Medulla oblongata (tissue), 1 donor: ENCODE measurements around the gene MX1.

Experiments
- DNase-seq: peaks from one replicate; pipeline ENCODE4 v3.0.0-alpha.2; 2015; ENCODE audit errors: extremely low spot score

The MX1 gene

DNA sequence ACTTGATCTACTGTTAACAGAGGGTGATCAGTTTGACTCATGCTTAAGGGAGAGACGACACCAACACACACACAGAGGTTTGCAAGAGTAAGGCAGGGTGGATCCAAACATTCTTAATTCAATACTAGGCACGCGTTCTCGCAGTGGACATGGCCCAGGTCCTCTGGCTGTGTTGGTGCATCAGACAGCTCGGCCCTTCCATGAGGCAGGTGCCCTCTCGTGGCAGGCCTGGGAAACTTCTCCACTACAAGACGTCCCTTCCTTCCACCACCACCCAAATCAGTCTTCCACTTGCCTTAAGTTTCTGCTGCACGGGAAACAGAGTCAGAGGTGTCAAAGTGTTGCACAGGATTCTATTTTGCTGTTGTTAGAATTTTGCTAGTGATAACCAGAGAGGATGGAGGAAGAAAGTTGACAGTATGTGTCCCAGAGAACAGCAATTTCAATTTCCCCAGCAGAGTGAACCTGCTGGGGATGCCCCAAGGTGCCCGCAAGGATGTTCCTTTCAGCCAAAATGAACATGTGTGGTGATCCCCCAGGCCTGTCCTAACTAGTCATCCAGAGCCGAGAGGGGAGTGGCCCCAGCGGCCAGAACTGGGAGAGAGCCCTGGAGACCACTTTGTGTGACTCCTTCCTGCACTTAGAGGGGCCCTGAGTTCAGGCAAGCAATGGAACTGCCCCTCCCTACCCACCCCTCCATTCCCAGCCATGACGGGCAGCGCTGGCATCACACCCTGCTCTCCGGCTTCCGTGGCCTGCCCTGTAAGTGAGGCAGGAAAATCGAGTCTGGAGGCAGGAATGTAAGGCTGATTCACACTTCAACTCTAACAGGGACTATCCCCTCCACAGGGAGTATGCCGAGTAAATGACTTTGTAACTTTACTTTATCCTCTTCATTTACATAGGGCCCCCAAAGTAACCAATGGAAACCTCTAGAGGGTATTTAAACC lies 34.8 kb downstream of the MX1 start:
- peak; percentile 77 for DNase-seq

DNA sequence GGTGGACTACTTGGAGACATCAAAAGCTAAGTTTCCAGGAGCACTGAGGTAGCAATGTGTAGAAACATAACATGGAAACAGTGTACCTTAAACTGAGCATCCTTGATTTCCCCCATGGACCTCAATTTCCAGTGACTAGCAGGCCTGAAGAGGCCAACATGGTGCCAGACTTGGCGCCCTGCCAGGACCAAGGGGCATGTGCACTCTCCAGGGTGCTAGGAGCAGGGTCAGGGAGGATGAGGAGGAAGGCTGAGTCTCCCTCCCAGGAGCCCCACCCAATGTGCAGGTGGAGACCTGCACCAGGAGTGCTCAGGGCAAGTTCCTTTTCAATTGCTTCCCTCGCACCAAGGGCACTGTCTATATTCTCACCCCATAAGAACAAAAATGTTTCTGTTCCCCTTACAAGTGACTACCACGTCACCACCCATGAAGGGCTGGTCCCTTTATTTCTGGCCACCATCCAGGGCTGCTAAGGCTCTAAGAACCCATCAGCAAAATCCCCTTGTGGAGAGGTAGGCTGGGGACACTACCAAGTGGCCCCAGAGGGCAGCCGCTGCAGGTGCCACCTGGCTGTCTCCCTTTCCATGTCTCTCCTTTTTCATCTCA lies 39.2 kb downstream of the MX1 start:
- no peak for DNase-seq

DNA sequence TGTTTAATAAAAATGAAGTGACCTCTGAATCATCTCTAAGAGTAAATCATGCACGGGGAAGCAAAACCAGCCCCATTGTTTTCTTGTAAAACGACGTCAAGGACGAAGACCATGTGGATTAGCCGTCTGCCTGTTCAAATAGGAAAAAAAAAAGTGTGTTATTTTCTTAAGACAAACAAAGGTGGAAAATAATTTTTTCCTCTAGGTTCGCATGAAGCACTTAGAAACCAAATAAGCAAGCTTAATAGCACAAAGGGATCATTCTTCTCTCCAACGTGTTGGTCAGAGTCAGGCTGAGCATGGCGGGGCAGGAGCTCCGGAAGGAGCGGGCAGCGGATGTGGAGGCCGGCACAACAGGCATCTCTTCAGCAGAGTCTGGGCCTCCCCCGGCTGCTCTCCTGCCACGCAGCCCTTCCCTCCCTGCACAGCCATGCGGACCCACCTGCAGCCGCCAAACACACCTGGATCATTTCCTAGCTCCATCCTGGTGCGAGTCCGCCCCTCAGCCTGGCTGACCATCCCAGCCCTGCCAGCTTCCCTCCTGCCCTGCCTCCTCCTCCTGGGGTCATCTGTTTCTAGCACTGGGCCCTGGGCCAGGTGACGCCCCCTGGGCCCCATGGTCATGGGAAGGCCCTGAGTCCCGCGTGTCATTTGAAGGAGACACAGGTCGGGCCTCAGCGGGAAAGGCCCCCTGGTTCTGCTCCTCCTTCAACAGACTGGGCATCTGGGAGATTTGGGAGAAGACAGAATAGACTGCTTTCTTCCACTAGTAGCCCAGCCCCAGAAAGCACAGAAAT lies 40.2 kb downstream of the MX1 start:
- DNase-seq, result peak; percentile 17

DNA sequence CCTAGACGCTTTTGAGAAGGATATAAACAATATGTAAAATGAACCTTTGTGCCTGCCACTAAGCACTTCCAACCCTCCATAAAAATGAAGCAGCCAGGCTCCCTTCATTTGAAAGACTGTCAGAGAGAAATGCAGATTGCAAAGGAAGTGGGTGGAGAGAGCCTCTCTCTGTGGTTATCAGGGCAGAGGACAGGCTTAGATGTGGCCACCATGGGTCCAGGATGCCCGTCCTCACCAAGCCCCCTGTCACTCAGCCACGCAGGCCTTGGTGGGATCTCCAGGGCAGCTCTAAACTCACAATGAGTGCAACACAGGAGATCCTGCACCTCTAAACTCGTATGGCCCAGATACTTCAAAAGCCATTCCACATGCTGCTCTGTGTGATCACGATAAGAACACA lies 44.0 kb downstream of the MX1 start:
- DNase-seq, result no peak

DNA sequence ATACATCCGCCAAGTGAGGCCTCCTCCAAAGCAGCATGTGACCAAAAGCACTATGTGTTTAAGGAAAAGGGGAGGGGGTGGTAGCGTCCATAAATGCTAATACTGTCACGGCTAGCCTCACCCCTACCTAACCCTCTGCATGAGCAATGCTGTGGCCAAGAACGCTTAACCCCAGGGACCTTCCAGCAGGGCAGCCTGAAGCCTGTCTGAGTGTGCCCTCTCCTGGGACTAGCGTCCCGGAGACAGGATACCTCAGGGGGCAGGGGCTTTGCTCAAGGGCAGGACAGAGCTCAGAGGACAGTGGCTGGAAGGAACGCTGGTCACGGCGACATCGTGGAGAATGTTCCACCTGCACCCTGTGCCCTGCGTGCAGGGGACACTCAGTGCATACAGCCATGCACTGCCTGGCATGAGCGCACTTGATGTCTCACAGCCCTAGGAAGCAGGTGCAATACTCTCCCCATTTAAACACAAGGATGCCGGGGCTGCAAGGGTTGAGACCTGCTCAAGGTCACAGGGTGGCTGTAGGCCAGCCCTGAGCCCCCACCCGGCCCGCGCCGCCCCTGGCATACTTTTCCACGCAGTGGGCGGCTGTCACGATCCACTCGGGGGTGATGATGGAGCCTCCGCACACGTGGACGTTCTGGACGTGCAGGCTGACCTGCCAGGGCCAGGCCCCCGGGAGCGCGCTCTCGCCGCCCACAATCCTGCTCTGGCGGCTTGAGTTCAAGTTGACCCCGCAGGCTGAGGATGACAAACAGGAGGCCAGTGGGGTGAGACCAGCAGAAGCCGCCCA lies 46.9 kb downstream of the MX1 start:
- DNase-seq, result no peak

DNA sequence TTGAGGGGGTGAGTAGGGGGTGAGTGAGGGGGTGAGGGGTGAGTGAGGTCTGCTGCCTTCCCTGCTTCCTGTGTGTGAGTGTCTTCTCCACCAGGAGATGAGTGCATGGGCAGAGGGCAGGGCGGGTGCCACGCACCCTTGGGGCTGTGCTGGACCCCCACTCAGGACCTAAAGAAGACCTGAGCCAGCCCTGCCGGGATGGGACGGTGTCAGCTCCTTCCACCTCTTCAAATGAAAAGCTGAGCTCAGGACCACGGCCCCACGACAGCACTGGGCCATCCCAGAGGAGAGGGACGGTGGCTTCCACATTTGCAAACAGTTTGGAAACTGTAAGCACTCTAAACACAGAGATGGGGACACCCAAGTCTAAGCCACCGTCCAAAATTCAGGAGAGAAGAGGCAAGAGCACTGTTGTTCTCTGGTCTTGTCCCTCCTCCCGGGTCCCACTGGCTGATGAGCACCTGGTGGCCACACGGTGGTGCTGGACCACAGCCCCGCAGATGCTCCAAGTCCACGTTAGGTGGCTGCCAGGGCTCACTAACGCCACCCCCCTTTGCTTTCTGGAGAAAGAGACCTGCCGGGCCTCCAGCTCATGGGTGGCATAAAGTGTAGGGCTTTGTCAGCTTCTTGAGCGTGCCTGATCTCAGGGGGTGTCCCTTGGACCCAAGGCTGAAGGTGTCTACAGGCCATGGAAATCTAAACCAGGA lies 49.8 kb downstream of the MX1 start:
- DNase-seq, result no peak

DNA sequence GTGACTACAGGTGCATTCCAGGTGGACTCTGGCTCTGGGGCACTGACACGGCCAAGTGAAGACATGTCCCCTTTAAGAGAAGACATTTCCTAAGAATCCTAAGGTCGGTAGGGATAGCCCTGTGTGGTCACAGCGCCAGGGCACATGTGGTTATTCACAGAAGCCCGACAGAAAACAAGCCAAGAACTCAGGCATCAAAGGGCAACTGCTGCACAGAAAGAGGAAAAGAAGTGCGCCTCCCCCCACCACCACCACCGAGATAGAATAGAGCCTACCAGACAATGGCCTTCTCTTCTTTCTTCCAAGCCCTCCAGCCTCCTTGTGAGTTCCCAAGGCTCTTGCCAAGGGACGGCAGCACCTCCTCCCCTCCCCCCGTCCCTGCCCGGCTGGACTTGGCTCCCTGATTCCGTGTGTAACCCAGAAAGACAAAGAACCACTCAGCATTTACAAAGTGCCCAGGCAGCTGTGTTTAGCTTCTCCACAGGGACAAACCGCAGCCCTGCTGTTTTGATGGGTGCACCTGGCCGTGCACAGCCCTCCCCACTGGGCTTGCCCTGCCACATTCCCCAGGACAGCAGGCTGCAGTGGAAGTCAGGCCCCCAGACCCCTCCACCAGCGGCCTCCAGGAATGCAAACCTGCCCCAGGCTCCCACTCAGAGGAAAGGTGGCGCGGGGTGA lies 51.7 kb downstream of the MX1 start:
- DNase-seq, result peak; percentile 72

DNA sequence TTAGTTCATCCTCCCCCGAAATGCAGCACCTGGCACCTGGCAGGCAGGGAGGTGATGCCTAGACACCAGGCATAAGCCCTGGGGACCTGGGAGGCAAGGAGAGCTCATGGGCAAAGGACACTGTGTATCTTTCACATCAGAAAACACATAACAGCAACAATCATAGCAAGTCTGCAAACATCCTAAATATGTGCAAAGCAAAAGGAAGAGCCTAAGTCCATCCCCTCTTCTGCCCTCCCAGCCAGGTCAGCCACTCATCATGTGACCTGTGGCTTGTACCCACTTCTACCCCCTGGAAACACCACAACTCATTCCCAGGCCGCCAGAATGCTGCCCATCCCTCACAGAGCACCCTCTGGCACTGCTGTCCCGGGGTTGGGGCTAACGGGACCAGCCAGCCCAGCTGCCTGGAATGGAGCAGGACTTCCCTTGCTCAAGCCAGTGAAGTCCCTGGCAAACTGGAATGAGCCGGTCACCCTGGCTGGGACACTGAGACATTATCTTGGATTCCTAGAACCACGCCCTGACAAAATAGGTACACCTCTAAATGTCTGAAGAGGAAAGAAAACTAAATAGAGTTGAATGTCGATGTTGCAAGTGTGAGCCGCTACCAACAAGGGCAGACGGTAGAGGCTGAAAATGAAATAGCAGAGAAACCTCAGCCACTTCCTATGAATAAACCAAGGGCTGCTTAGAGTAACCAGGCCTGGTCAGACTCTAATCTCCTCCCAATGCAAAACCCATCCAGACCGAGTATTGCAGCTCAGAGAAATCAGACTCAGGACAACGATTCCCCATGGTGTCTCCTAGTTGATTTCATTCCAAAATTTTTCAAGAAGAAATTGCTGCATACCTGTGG lies 52.5 kb downstream of the MX1 start:
- no peak for DNase-seq

DNA sequence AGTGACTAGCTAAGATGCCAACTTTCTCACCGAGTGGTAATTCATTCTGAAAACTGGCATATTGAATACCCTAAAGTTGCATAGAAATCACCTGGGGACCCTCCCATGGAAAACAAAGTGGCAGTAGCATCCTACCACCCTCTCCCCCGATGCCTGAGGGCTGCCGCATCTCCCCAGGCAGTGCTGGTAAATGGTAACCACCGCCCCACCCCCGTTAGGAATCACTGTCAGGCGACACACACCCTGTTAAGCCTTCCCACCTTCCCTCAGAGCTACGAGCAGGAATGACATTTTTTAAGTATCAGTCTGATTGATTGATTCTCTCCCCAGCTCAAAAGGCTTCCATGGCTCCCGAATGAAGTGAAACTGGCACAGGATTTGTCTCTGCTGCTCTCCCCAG lies 53.6 kb downstream of the MX1 start:
- no peak for DNase-seq

DNA sequence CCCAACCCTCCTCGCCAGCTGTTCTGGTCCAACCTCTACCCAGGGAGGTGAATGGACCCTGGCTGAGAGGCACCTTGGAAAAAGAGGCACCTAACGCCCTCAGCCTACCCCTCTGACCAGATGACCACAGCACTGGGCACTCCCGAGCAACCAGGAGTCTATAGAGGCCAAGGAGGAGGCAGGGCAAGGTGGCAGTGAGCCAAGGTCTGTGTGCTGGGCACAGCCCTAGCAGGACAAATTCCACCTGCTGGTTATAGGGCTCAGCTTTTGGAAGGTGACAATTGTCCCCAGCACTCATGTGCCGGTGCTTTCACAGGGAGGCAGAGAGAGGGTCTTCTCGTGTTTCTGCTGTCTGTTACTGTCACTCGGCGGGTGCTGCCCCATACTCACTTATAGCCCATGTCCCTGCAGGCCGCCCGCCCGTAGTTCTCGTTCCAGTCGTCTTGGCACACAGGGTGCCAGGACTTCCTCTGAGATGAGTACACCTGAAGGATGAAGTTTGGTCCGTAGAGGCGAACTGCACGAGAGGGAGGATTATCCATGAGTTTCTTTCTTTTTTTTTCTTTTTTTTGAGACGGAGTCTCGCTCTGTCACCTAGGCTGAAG lies 54.1 kb downstream of the MX1 start:
- no peak for DNase-seq

DNA sequence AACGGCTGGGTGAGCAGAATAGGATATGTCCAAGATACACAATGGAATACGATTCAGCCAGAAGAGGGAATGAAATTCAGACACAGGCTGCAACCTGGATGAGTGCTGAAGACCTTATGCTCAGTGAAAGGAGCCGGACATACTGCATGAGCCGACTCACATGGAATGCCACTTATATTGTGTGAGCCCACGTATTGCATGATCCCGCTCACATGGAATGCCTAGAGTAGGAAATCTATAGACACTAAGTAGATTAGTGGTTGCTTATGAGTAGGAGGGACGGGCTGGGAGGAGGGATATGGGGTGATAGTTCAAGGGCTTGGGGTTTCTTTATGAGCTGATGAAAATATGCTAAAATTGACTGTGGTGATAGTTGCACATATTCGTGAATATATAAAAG lies 55.2 kb downstream of the MX1 start:
- no peak for DNase-seq

DNA sequence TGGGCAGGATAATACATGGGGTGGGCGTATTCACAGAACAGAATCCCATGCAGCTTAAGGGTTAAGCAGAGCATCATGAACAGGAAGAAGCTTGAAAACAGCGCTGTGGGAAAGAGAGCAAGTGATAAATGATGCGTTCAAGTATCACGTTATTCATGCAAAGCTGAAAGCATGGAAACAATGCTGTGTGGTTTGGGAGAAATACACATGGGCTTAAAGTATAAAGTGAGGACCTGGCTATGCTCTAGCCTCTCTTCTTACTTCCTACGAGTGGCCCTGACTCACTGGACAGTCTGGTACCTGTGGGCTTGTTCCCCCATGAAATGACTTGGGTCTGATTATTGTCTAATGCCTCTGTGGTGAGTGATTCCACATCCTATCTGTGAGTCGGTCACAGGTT lies 56.3 kb downstream of the MX1 start:
- no peak for DNase-seq

DNA sequence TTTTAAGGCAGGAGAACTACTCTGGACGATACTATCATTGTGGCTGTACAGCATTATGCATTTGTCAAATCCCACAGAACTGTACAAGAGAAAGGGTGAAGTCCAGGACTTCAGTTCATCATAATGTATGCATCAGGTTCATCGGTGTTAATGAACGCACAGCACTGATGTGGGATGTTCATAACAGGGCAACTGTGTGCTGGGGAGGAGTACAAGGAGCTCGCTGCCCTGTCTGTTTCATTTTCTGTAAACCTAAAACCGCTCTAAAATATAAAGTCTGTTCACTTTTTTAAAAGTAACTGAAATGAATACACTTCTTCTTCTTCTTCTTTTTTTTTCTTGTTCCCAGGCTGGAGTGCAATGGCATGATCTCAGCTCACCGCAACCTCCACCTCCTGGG lies 56.9 kb downstream of the MX1 start:
- DNase-seq, result no peak

DNA sequence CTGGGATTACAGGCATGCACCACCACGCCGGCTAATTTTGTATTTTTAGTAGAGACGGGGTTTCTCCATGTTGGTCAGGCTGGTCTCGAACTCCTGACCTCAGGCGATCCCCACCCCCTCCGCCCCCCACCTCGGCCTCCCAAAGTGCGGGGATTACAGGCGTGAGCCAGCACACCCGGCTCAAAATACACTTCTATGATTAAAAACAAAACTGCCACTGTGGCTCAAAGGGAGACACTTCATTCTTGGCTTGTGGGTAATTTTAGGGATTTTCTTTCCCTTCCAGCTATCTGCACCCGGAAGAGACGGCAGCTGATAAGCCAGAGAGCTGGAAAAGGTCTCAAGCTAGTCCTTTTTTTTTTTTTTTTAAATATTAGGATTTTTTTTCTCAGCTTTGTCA lies 57.4 kb downstream of the MX1 start:
- DNase-seq, result no peak

DNA sequence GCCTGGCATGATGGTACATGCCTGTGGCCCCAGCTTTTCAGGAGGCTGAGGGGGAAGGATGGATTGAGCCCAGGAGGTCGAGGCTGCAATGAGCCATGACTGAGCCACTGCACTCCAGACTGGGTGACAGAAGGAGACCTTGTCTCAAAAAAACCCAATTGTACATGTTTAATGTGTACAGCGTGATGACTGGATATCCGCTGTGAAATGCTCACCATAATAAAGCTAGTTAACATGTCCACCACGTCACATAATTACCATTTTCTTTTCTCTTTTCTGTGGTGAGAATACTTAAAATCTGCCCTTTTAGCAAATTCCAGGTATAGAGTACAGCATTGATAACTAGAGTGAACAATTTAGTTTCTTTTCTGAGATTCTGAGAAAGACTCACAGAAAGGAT lies 57.9 kb downstream of the MX1 start:
- no peak for DNase-seq

DNA sequence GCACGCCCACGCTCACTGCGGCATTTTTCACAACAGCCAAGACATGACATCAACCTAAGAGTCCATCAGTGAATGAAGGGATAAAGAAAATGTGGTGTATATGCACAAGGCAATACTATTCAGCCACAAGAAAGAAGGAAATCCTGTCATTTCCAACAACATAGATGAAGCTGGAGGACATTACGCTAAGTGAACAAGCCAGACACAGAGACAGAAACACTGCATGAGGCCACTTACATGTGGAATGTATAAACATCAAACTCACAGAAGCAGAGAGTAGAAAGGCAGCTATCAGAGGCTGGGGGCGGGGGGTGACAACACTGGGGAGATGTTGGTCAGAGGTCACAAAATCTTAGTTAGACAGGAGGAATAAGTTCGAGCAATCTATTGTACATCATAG lies 61.0 kb downstream of the MX1 start:
- no peak for DNase-seq

DNA sequence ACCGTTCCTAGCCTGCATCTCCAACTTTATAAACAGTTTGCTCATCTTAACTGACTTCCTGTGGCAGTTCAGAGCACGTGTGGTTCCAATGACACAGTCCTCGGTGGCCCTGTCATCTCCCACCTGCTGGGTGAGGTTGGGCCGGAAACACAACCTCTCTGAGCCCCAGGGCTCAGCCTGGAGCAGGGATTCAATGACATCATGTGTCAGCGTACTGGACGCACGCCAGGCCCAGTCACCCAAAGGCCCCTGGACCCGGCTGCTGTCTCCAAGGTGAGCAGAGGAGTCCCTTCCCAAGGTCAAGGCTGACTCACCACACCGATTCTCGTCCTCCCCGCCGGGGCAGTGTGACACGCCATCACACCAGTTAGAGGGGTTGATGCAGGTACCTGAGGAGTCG lies 62.0 kb downstream of the MX1 start:
- DNase-seq, result no peak

DNA sequence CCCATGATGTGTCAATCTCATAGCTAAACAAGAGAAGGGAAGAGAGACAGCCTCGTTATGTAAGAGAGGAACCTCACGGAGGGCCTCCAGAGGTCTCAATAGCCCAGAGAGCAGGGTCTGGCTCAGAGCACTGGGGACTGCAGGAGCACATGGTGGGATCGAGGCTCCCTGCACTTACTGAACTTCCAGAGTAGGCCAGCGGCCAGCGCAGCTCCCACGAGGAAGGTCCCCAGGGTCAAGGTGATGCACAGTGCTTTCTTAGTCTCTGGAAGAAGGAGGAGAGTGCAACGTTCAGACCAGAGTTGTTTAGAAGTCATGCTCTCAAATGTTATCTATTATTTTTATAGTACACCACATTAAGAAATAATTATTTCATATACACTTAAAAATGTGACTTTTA lies 63.3 kb downstream of the MX1 start:
- no peak for DNase-seq

DNA sequence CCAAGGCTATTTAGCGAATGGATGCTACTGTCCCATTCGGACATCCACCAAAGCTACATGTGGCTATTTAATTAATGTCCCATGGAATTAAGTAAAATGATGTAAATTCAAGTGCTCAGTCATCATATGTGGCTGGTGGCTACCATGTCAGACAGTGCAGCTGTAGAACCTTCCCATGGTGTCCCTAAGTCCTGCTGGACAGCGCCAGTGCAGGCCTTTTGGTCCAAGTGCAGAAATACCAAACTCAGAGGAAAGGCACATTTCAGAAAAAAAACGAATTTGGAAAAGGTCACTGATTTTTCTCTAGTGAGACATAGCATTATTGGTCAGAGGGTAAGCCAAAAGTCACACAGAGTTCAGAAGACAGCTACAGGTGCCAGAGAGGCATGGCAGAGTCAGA lies 64.3 kb downstream of the MX1 start:
- DNase-seq, result no peak
